ENCODE results near the gene ULK1.

The ULK1 gene

DNA sequence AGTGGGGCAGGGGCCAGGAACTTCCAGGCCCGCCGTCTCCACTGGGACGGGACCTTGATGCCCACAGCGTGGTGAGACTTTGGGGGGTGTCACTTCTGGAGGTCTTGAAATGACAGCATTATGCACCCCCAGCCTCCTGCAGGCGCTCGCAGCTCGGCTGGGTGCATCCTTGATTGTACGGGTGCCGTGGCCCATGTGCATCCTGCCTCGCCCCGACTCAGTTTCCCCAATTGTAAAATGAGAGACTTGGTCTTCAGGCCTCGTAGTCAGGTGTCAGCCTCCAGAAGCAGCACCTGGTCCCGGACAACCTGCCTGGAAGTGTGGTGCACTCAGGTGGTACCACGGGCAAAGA is 25.7 kb downstream of the ULK1 start:
- no peak for DNase-seq (ENCODE audit: low read depth)

GRCh38 chr12:131920902-131921840 is 26.7 kb downstream of the ULK1 start:
- DNase-seq (ENCODE audit: low read depth), result no peak

DNA sequence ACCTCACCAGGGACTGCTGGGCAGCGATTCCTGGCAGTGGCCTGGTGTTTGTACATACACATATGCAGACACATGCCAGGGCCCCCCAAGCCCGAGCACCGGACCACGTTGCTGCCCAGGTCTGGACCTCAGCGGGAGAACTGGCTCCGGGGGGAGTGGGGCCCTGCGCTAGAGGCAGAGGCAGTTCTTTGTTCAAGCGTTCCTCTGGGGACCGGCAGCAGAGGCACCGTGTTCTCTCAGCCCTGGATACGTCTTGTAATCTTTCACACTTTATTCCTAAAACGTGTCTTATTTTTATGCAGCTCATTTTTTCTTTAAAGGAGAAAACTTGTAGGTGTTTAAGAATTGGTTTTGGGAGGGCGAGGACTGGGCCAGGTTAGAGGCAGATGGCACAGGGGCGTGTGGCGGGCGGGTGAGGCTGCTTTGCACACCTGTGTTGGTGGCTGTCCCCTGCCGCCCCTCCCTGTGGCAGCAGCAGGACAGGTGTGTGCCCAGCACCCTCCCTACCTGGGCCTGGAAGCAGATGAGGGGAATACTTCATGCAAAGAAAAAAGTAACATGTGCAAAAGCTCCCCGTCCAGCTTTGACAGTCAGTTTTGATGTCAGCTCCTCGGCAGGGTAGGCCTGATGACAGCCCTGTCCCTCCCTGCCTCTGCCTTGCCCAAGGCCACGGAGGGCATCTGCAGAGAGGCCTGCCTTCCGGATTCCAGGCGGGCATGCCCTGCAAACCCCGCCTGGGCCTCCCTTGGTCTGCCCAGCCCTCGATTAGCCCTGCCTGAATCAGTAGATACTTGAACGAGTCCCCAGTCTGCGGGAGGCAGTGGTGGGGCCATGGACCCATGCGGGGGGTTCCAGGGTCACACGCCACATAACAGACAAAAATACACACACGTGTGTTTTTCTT is 27.7 kb downstream of the ULK1 start:
- DNase-seq (ENCODE audit: low read depth), result no peak

DNA sequence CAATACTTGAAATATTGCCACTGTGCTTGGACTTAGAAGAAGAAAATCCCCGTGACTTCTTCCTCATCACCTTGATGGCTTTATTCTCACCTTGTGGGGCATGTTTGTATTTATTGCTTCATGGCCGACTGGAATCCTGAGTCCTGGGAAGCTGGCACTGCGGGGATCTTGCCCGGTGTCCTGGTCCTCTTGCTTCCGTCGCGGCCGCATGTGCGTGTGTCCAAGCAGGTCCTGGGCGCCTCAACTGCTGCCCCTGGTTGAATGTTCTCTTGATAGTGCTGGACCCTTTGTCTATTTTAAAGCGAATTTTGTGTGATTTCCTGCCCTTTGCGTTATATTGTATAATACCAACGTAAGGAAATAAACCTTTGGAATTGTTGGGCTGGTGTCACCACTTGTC is 28.4 kb downstream of the ULK1 start:
- no peak for DNase-seq (ENCODE audit: low read depth)

DNA sequence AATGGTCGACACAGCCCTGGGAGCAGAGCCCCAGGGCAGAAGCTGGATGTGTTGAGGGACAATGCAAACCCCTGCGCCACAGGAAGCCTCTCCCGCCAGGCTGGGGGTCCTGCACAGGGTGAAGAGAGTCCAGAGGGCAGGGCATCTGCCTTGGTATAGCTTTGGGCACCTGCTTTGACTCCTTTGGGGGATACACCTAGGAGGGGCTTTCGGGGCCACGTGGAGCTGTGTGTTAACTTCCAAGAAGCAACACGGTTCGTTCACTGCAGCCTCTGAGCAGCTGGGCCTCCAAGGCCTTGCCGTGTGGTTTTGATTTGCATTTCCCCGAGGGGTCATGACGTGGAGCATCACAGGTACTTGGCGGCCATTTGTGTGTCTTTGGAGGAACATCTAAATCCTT is 28.8 kb downstream of the ULK1 start:
- no peak for DNase-seq (ENCODE audit: low read depth)

GRCh38 chr12:131927110-131928079 is 33.0 kb downstream of the ULK1 start:
- DNase-seq (ENCODE audit: low read depth), result no peak

DNA sequence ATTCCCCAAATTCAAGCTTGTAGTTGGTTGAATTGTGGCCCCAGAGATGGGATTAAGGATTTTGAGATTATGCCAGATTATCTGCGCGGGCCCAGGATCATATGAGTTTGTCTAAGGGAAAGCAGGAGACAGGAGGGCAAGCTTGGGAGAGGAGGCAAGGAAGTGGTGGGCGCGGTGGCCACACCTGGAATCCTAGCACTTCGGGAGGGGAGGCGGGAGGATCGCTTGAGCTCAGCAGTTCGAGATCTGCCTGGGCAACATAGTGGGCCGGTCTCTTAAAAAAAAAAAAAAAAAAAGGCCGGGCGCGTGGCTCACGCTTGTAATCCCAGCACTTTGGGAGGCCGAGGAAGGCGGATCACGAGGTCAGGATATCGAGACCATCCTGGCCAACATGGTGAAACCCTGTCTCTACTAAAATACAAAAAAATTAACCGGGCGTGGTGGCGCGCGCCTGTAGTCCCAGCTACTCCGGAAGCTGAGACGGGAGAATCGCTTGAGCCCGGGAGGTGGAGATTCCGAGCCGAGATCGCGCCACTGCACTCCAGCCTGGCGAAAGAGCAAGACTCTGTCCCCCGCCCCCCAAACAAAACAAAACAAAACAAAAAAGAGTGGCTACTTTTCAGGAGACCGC is 33.8 kb downstream of the ULK1 start:
- DNase-seq (ENCODE audit: low read depth), result no peak

- DNase-seq (ENCODE audit: low read depth), result peak; percentile 74
These were observed 34.5 kb downstream of the ULK1 start, which contains the start of gene PUS1 for GRCh38 chr12:131928711-131929580. PUS1 (plus strand) TSS chr12:131929276; CDS start chr12:131929723, 447 bp downstream.

GRCh38 chr12:131929581-131930456 is 35.4 kb downstream of the ULK1 start:
- DNase-seq (ENCODE audit: low read depth), result peak; percentile 17

GRCh38 chr12:131930510-131930909 is 36.1 kb downstream of the ULK1 start:
- DNase-seq (ENCODE audit: low read depth), result no peak

- no peak for DNase-seq (ENCODE audit: low read depth)
These were observed 39.0 kb downstream of the ULK1 start for GRCh38 chr12:131933387-131933786.

- no peak for DNase-seq (ENCODE audit: low read depth)
These were observed 40.1 kb downstream of the ULK1 start for GRCh38 chr12:131934535-131934934.

GRCh38 chr12:131938082-131938481 is 43.7 kb downstream of the ULK1 start:
- DNase-seq (ENCODE audit: low read depth), result no peak

DNA sequence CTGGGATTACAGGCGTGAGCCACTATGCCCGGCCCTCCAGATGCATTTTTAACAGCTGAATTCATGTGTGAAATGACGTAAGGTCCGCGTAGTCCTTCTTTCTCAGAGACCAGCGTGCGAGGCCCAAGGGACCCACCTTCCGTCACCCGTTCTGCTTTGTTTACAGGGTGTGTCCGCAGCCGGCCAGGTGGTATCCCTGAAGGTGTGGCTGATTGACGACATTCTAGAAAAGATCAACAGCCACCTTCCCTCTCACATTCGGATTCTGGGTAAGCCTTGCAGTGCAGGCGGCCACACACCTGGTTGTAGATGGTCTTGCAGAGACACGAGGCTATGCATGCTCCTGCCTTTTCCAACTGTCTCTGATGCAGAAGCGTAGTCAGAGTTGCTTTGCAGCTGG is 44.6 kb downstream of the ULK1 start:
- no peak for DNase-seq (ENCODE audit: low read depth)

DNA sequence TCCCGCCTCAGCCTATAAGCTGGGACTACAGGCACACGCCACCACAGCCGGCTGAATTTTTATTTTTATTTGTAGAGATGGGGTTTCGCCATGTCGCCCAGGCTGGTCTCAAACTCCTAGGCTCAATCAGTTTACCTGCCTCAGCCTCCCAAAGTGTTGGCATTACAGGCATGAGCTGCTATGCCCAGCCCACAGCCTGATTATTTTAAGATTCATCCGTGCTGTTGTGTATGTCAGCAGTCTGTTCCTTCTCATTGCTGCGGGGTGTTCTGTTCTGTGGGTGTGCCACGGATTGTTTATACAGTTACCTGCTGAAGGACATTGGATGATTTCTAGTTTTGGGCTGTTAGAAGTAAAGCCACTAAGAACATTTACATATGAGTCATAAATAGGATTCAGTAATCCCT is 45.7 kb downstream of the ULK1 start:
- DNase-seq (ENCODE audit: low read depth), result no peak

DNA sequence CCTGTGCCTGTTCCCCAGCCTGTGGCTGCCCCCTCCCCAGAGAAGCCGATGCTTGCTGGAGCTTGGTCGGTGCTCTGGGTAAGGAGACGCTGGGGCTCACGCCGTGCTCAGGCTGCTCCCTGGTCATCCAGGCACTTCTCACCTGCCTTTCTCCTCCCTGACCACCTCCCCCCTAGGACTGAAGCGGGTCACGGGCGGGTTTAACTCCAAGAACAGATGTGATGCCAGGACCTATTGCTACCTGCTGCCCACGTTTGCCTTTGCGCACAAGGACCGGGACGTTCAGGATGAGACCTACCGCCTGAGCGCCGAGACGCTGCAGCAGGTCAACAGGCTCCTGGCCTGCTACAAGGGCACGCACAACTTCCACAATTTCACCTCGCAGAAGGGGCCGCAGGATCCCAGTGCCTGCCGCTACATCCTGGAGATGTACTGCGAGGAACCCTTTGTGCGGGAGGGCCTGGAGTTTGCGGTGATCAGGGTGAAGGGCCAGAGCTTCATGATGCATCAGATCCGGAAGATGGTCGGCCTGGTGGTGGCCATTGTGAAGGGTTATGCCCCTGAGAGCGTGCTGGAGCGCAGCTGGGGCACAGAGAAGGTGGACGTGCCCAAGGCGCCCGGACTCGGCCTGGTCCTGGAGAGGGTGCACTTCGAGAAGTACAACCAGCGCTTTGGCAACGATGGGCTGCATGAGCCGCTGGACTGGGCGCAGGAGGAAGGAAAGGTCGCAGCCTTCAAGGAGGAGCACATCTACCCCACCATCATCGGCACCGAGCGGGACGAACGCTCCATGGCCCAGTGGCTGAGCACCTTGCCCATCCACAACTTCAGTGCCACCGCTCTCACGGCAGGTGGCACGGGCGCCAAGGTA is 46.9 kb downstream of the ULK1 start:
- no peak for DNase-seq (ENCODE audit: low read depth)

DNA sequence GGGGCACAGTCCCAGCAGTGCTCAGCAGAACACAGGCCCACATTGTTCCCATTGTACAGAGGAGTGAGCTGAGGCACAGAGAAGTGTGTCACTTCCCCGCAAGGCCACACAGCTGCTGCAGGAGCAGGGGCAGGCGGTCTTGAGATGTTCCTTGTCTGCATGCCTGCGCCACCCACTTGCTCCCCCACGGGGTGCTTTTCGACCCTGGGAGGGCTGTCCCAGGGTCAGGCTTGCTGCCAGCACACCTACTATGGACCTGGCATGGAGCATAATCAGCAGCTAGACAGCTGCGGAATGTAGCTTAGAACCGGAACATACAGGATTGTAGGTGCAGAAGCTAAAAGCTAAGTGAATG is 47.5 kb downstream of the ULK1 start:
- DNase-seq (ENCODE audit: low read depth), result no peak

DNA sequence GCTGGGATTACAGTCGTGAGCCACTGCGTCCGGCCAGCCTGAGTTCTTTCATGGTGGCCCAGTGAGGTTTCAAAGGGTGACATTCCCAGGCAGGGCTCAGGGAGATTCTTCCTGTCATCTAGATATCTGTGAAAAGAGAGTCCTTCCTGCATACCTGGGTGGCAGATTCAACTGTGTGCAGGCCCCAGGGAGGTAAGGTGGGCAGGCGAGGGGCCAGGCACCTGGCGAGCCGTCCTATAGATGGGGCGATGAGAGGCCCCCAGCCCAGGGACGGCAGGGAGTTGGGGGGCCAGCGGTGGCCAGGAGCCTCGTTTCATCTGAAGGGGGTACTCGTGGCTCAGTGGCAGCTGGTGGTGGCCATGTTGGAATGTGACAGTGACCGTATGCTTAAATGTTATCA is 48.2 kb downstream of the ULK1 start:
- no peak for DNase-seq (ENCODE audit: low read depth)

Data from stimulated activated CD8-positive, alpha-beta memory T cell treated with anti-CD3 and anti-CD28 coated beads, Interleukin-7, amount 100 ng/mL, for 24 hours (primary cell).